Esophagus squamous epithelium (tissue), 5 donors: ENCODE results near the gene EVL. TPM values are rescaled to one million over a fixed set of nuclear protein-coding genes. Genes with fewer than 3 reads are reported as not detected.
A peak's percentile ranks its signal among the peaks of the same experiment; 100 is the strongest.

Experiments used
- DNase-seq: peaks from one replicate; lab custom pipeline; 2025; lab: John Stamatoyannopoulos, UW
- H3K27ac ChIP-seq, 4 donors: fragments of 200-600 bp; sonication (generic); one replicate each; pipeline ENCODE4 v1.5.1; 2016 to 2019; ENCODE audit warnings: mild to moderate bottlenecking in 1 of 4
- H3K27me3 ChIP-seq, 4 donors: fragments of 200-600 bp; sonication (generic); 1 replicate in 3 of 4; 2 replicates in 1 of 4; pipeline versions ENCODE4 v1.5.1 to v1.6.0; 2017 to 2021; ENCODE audit warnings: antibody characterized with exemption in 1 of 4
- H3K36me3 ChIP-seq, 3 donors: fragments of 200-600 bp; sonication (generic); one replicate each; pipeline ENCODE4 v1.5.1; 2016 to 2019
- H3K4me1 ChIP-seq, 3 donors: fragments of 200-600 bp; sonication (generic); one replicate each; pipeline ENCODE4 v1.5.1; 2017 to 2019
- H3K4me3 ChIP-seq, 4 donors: fragments of 200-600 bp; sonication (generic); 1 replicate in 3 of 4; 2 replicates in 1 of 4; pipeline ENCODE4 v1.5.1; 2016 to 2019; ENCODE audit warnings: mild to moderate bottlenecking in 2 of 4, moderate library complexity in 1 of 4
- H3K9me3 ChIP-seq, 3 donors: fragments of 200-600 bp; sonication (generic); one replicate each; pipeline ENCODE4 v1.5.1; 2016 to 2019
- CTCF ChIP-seq, 6 experiments: fragments of 450-650 bp in 4 of 6; fragments of 200-600 bp in 2 of 6; sonication (generic) in 2 of 6; IDR thresholded peaks; one replicate each; pipeline ENCODE4 v1.5.1; 2016 to 2019; ENCODE audit warnings: antibody characterized with exemption in 6 of 6, mild to moderate bottlenecking in 4 of 6, moderate library complexity in 4 of 6
- POLR2A ChIP-seq, 4 donors: fragments of 450-650 bp; IDR thresholded peaks; one replicate each; pipeline ENCODE4 v1.6.1; 2017; ENCODE audit warnings: antibody characterized with exemption in 4 of 4, mild to moderate bottlenecking in 4 of 4, moderate library complexity in 3 of 4
- WGBS, 2 donors: methylation state at CpG; one replicate each; pipeline ENCODE4 v1.1.5; 2018; 5-methylcytosine and 5-hydroxymethylcytosine counted together
- intact Hi-C: fragments of 100-400 bp; cut with DNase I; formaldehyde crosslinking; loops from one replicate; pipeline ENCODE4 v1.15.0; 2022
- total RNA-seq, 4 donors: library from RNA; depleted of rRNA; stranded (reverse); fragments of >200 nt; gene quantifications; one replicate each; pipeline ENCODE4 v1.1.0, GENCODE V29; 2016
- donor health status: DM: yes; HTN: yes; CAD: no.

The EVL gene
- total RNA-seq, 4 donors from 2014 or later, result 20.0 to 61.2 (median 25.8) TPM

GRCh38 chr14:100047600-100047999 is 17.6 kb upstream of the EVL start:
- no peak for DNase-seq
- intact Hi-C loops, result no loop called here
- TF ChIP-seq CTCF (IDR thresholded peaks at IDR 0.05) (no peak), POLR2A (IDR thresholded peaks at IDR 0.05) (no peak)
- Histone ChIP-seq H3K4me3 (no peak overlapping the region), H3K36me3 (no peaks in the 10 kb centered on the region), H3K27me3 (no peaks in the 10 kb centered on the region), H3K9me3 (no peaks in the 10 kb centered on the region), H3K27ac (no peak overlapping the region), H3K4me1 (peaks cover 0 to 12% (median 4%) of the 10 kb centered on the region in 3 donors)
- 93 to 94% methylated on average over 4 of the region's 4 CpGs for WGBS, 2 donors

- H3K27me3 ChIP-seq, result no peaks in the 10 kb centered on the region
- TF ChIP-seq POLR2A (IDR thresholded peaks at IDR 0.05) (no peak), CTCF (IDR thresholded peaks at IDR 0.05) (no peak)
- peaks cover 0 to 12% (median 4%) of the 10 kb centered on the region in 3 donors for H3K4me1 ChIP-seq
- no peaks in the 10 kb centered on the region for H3K36me3 ChIP-seq
- H3K27ac ChIP-seq, result peak overlapping the region in 1 of 4 donors; percentile 21
- intact Hi-C loops, result no loop called here
- H3K4me3 ChIP-seq, result no peak overlapping the region
- DNase-seq, result no peak
- WGBS, 2 donors, result 71 to 86% methylated on average over 3 of the region's 3 CpGs
- no peaks in the 10 kb centered on the region for H3K9me3 ChIP-seq
Measured at GRCh38 chr14:100048786-100049185, 16.4 kb upstream of the EVL start.

- Histone ChIP-seq H3K36me3 (no peaks in the 10 kb centered on the region), H3K27me3 (no peaks in the 10 kb centered on the region), H3K9me3 (no peaks in the 10 kb centered on the region), H3K4me1 (peaks cover 0 to 12% (median 4%) of the 10 kb centered on the region in 3 donors), H3K4me3 (no peak overlapping the region), H3K27ac (peak overlapping the region in 1 of 4 donors; percentile 21)
- intact Hi-C loops, result no loop called here
- DNase-seq, result no peak
- 48 to 60% methylated on average over 2 of the region's 2 CpGs for WGBS, 2 donors
- no peak for TF ChIP-seq CTCF (IDR thresholded peaks at IDR 0.05)
- no peak for TF ChIP-seq POLR2A (IDR thresholded peaks at IDR 0.05)
Measured at GRCh38 chr14:100049220-100049619, 16.0 kb upstream of the EVL start.

GRCh38 chr14:100051103-100051502 is 14.1 kb upstream of the EVL start:
- Histone ChIP-seq H3K4me1 (peaks cover 0 to 12% (median 0%) of the 10 kb centered on the region in 3 donors), H3K36me3 (no peaks in the 10 kb centered on the region), H3K27ac (no peak overlapping the region), H3K27me3 (no peaks in the 10 kb centered on the region), H3K4me3 (no peak overlapping the region), H3K9me3 (no peaks in the 10 kb centered on the region)
- TF ChIP-seq CTCF (IDR thresholded peaks at IDR 0.05) (no peak), POLR2A (IDR thresholded peaks at IDR 0.05) (no peak)
- WGBS, 2 donors, result 83 to 96% methylated on average over 2 of the region's 2 CpGs
- intact Hi-C loops, result loop anchor here (10.0 kb wide), 1 partner anchor 54 kb away; no protein-coding TSS in a partner anchor
- DNase-seq, result no peak

GRCh38 chr14:100051543-100051942 is 13.7 kb upstream of the EVL start:
- TF ChIP-seq POLR2A (IDR thresholded peaks at IDR 0.05) (no peak), CTCF (IDR thresholded peaks at IDR 0.05) (no peak)
- no peak for DNase-seq
- H3K9me3 ChIP-seq, result no peaks in the 10 kb centered on the region
- H3K27ac ChIP-seq, result no peak overlapping the region
- H3K27me3 ChIP-seq, result no peaks in the 10 kb centered on the region
- no peak overlapping the region for H3K4me3 ChIP-seq
- 85 to 91% methylated on average over 5 of the region's 5 CpGs for WGBS, 2 donors
- H3K4me1 ChIP-seq, result peaks cover 0 to 15% (median 0%) of the 10 kb centered on the region in 3 donors
- intact Hi-C loops, result loop anchor here (10.0 kb wide), 1 partner anchor 53 kb away; no protein-coding TSS in a partner anchor
- H3K36me3 ChIP-seq, result no peaks in the 10 kb centered on the region
